ENCODE measurements around the gene MREG.
"Not testable (repeated sequence)": the region's sequence is repeated elsewhere in the genome, so short reads cannot be mapped to it uniquely, and the experiment has no call there.

The MREG gene

DNA sequence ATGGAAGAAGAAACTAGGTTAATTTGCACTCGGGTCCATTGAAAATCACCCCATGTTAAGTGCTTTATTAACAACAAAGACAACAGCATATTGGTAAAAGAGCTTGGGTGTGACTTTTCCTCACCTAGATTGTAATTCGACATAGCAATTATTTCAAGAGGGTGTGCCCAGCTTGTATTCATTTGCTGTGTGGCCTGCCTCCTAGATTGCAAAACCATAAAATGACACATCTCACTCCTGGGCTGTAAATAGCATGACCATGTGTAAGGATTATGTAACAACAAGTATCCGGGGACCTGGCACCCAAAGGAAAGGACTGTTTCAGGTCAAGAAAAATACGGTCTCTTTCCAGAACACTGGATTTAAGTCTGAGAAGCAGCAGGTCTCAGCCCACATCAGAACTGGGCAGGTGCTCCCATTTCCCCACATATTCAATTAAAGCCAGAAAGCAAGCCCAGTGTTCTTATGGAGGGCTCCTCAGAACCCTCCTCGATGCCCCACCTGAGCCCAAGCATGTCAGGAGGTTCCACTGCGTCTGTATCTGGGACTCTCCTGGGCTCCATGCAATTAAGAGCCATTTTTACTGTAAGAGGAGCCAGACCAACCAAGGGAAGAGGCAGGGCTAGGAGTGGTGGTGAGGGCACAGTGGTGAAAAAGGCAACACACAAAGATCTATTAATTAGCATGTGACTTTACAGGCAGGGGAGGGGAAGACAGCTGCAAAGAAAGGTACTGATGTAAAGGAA, 39.2 kb downstream of the MREG start:
- no peak for DNase-seq (ENCODE audit: low spot score)

GRCh38 chr2:215973145-215973792, 40.1 kb downstream of the MREG start:
- TF ChIP-seq, protein P1, sequence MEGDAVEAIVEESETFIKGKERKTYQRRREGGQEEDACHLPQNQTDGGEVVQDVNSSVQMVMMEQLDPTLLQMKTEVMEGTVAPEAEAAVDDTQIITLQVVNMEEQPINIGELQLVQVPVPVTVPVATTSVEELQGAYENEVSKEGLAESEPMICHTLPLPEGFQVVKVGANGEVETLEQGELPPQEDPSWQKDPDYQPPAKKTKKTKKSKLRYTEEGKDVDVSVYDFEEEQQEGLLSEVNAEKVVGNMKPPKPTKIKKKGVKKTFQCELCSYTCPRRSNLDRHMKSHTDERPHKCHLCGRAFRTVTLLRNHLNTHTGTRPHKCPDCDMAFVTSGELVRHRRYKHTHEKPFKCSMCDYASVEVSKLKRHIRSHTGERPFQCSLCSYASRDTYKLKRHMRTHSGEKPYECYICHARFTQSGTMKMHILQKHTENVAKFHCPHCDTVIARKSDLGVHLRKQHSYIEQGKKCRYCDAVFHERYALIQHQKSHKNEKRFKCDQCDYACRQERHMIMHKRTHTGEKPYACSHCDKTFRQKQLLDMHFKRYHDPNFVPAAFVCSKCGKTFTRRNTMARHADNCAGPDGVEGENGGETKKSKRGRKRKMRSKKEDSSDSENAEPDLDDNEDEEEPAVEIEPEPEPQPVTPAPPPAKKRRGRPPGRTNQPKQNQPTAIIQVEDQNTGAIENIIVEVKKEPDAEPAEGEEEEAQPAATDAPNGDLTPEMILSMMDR (IDR thresholded peaks at IDR 0.05; ENCODE audit: extremely low read depth, missing control alignments) = no peak
- no peak for DNase-seq (ENCODE audit: low spot score)

More for the DNA sequence above, 39.2 kb downstream of the MREG start:
- TF ChIP-seq, protein P1 (IDR thresholded peaks at IDR 0.05; ENCODE audit: extremely low read depth, missing control alignments) = no peak

- DNase-seq (ENCODE audit: low spot score) = no peak
- TF ChIP-seq, protein P1 (IDR thresholded peaks at IDR 0.05; ENCODE audit: extremely low read depth, missing control alignments) = no peak
These were observed 41.7 kb downstream of the MREG start for GRCh38 chr2:215971671-215972070.

GRCh38 chr2:215970894-215971293, 42.5 kb downstream of the MREG start:
- DNase-seq (ENCODE audit: low spot score) = not testable (repeated sequence)

- TF ChIP-seq, protein P1 (IDR thresholded peaks at IDR 0.05; ENCODE audit: extremely low read depth, missing control alignments) = no peak
- DNase-seq (ENCODE audit: low spot score) = no peak
These were observed 42.9 kb downstream of the MREG start for GRCh38 chr2:215970425-215970824.

- TF ChIP-seq, protein P1 (IDR thresholded peaks at IDR 0.05; ENCODE audit: extremely low read depth, missing control alignments) = no peak
- no peak for DNase-seq (ENCODE audit: low spot score)
These were observed 44.1 kb downstream of the MREG start for GRCh38 chr2:215969131-215969841.

DNA sequence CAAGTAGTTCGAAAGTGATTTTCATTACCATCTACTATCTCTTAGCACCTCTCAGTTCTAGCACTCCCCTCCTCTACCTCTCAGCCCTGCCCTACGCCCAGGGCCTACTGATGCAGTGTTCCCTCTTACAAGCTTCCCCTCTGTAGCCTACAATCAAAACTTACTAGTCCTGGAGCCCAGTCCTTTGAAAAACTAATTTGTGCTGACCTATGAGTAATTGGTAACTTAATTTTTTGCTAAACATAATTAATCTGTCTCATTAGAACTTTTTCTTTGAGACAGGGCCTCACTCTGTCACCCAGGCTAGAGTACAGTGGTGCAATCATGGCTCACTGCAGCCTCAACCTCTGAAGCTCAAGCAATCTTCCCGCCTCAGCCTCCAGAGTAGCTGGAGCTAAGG, 44.9 kb downstream of the MREG start:
- no peak for DNase-seq (ENCODE audit: low spot score)
- TF ChIP-seq, protein P1 (IDR thresholded peaks at IDR 0.05; ENCODE audit: extremely low read depth, missing control alignments) = no peak
